D721Med (cell line): ENCODE results near the gene NKAIN2.

Source experiments
- DNase-seq: peaks from one replicate; pipeline ENCODE4 v3.0.0; 2011; ENCODE audit warnings: low spot score; ENCODE audit not compliant: insufficient read length
- FAIRE-seq: peaks from 2 replicates; lab custom pipeline; 2011; peaks lifted over from hg19 to GRCh38; lab: Jason Lieb, UNC
- TF ChIP-seq, protein P1 (sequence below): IDR thresholded peaks from 2 replicates; pipeline ENCODE4 v1.5.1; 2012; ENCODE audit warnings: mild to moderate bottlenecking, control low read depth; ENCODE audit not compliant: insufficient read depth; ENCODE audit errors: missing control alignments

Gene NKAIN2

DNA sequence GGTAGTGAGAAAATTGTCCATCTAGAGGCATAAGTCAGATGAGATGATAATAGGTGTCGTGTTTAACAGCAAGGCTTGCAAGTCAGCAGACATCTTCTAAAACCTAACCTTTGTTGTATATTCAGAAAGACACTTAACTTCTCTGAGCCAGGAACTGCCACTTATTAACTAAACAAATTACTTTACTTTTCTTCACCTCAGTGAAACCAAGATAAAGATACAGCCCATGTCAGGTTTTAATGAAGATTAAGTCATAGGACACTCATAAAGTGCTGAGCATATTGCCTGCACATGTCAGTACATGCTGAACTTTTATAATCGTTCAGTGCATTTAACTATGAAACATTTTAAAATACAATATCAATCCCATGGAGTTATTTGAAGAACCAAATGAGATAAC, 286.8 kb downstream of the NKAIN2 start:
- FAIRE-seq (no peak), DNase-seq (no peak)
- TF ChIP-seq, protein P1, sequence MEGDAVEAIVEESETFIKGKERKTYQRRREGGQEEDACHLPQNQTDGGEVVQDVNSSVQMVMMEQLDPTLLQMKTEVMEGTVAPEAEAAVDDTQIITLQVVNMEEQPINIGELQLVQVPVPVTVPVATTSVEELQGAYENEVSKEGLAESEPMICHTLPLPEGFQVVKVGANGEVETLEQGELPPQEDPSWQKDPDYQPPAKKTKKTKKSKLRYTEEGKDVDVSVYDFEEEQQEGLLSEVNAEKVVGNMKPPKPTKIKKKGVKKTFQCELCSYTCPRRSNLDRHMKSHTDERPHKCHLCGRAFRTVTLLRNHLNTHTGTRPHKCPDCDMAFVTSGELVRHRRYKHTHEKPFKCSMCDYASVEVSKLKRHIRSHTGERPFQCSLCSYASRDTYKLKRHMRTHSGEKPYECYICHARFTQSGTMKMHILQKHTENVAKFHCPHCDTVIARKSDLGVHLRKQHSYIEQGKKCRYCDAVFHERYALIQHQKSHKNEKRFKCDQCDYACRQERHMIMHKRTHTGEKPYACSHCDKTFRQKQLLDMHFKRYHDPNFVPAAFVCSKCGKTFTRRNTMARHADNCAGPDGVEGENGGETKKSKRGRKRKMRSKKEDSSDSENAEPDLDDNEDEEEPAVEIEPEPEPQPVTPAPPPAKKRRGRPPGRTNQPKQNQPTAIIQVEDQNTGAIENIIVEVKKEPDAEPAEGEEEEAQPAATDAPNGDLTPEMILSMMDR = no peak

DNA sequence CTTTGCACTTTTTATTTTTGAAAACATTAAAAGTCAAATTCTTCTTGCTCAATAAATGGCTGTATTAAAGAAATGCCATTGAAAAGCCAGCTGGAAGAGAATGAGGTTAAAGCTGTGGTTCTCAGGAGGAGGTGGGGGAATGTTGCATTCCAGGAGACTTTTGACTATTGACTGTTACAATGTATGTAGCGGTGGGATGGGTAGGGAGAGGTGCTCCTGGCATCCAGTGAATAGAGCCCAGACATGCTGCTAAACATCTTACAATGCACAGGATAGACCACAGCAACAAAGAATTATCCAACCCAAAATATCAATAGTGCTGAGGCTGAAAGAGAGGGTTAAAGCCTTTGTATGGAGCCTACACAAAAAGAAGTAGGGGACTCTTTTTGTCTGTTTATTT, 295.9 kb downstream of the NKAIN2 start:
- DNase-seq = no peak
- TF ChIP-seq, protein P1 = no peak
- no peak for FAIRE-seq

DNA sequence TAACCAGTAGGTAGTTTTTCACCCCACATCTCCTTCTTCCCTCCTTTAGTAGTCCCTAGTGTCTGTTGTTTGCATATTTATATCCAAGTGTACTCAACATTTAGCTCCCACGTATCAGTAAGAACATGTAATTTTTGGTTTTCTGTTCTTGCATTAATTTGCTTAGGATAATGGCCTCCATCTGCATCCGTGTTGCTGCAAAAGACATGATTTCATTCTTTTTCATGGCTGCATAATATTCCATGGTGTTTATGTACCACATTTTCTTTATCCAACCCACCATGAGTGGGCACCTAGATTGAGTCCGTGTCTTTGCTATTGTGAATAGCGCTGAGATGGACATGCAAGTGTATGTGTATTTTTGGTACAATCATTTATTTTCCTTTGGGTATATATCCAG, 306.8 kb downstream of the NKAIN2 start:
- FAIRE-seq (no peak), DNase-seq (no peak)
- TF ChIP-seq, protein P1 = no peak

DNA sequence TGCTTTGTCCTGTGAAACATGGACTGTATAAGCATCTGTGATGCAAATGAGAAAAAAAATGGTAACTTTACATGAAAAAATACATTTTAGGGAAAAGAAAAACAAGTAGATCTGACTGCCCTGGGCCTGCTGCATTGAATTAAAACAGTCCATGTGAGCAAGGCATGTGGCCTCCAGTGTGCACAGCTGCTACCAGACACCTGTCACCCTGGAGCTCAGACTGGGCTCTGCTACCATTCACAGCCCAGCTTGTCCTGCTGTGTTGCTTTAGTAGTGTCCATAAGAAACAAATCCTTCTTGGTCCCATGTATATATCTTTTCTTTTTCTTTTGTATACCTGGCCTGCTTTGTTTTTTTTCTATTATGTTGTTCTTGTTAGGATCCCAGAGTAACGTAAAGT, 315.9 kb downstream of the NKAIN2 start:
- FAIRE-seq (peak; percentile 6), DNase-seq (no peak)
- TF ChIP-seq, protein P1 = no peak

DNA sequence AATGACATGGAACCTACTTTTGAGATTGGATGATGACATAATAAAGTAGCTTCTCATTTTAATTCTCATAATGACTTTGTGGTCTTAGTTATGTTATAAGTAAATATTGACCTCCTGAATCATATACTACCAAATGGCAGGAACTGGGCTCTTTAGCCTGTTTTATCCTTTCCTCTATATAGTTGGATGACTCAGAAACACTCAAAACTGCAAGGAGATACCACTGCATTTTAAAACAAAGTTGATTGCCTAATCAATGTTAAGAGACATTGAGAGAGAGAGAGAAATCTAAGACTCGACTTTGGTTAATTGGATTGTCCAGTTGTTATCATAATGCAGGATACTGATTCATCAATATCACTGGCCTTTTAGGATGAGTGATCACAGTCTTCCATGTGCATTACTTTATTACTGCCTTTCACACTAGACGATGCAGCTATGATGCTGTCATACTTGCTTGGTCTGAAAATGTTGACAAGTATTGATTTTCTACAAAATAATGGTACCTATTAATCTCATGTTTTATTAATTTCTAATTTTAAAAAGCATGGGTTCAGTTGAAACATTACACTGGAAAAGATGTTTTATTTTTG, 320.0 kb downstream of the NKAIN2 start:
- no peak for FAIRE-seq
- no peak for DNase-seq
- TF ChIP-seq, protein P1 = no peak

DNA sequence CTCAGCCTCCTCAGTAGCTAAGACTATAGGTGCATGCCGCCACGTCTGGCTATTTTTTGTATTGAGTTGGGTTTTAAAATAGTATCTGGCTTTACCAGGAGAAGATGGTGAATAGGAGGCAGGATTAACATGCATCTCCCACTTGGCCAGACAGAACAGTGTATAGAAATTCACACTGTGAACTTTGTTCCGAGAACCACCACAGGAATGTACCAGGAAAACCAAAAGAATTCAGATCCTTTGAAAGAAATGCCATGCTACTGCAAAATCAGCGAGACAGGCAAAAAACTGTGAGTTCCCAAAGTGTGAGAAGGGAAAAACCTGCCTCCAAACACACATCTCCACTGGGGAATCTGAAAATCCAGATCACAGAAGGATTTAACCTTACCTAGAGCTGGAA, 327.6 kb downstream of the NKAIN2 start:
- DNase-seq (no peak), FAIRE-seq (no peak)
- TF ChIP-seq, protein P1 = no peak

DNA sequence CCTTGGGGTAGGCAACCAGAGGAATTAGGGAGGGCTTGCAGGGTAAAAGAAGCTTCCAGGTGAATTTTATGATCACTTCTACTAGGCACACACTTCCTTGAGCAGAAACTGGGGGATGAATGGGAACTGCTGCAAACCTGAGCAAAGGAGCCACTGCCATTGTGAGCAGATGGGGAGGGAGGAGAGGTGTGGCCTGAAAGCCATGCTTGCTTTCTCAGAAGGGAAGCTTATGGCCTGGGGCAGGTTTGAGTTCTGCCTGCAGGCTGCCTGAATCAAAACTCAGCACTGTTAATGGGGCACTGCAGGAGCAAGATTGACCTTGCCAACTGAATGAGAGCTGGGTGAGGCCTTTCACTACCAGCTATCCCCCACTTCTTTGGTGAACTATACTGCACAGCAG, 328.1 kb downstream of the NKAIN2 start:
- TF ChIP-seq, protein P1 = no peak
- FAIRE-seq = no peak

More for the DNA sequence above, 328.1 kb downstream of the NKAIN2 start:
- no peak for DNase-seq
